K562 (cell line): ENCODE results near the gene SPTY2D1.

ENCODE experiments used
- CTCF ChIP-seq, 3 experiments: IDR thresholded peaks in 2 of 3; conservative IDR thresholded peaks in 1 of 3; 2 replicates each; pipeline ENCODE4 v1.5.1; 2011 to 2012; ENCODE audit warnings: low read length in 3 of 3, mild to moderate bottlenecking in 3 of 3, control low read depth in 2 of 3, improper control_type of control experiment in 1 of 3, inconsistent platforms in 1 of 3, low read depth in 1 of 3, mixed read lengths in 1 of 3, moderate library complexity in 1 of 3; ENCODE audit not compliant: insufficient read depth in 2 of 3
- EZH2 ChIP-seq: IDR thresholded peaks from 2 replicates; pipeline ENCODE4 v1.6.1; 2012; ENCODE audit warnings: low read depth, mild to moderate bottlenecking, inconsistent platforms, low read length, borderline replicate concordance
- GMEB1 ChIP-seq: fragments of 250-450 bp; sonication (Bioruptor Pico); IDR thresholded peaks from 2 replicates; pipeline ENCODE4 v1.4.0; 2020; ENCODE audit warnings: mild to moderate bottlenecking
- HDAC6 ChIP-seq: IDR thresholded peaks from 2 replicates; pipeline ENCODE4 v1.6.1; 2012; ENCODE audit warnings: low read depth, mild to moderate bottlenecking, control low read depth, inconsistent platforms, low read length, moderate library complexity
- JUND ChIP-seq, 2 experiments: IDR thresholded peaks; 2 replicates in 1 of 2; 3 replicates in 1 of 2; pipeline ENCODE4 v1.6.1; 2011; ENCODE audit warnings: borderline replicate concordance in 2 of 2, low read depth in 2 of 2, low read length in 2 of 2, improper control_type of control experiment in 1 of 2, missing biosample characterization in 1 of 2, missing genetic modification characterization in 1 of 2, missing genetic modification reagents in 1 of 2
- SP1 ChIP-seq: sonication (generic); formaldehyde crosslinking; IDR thresholded peaks from 2 replicates; pipeline ENCODE4 v1.8.1; 2022; ENCODE audit warnings: mild to moderate bottlenecking, missing genetic modification reagents

- TF ChIP-seq EZH2 = no peak
- TF ChIP-seq JUND (IDR thresholded peaks at IDR 0.05; ENCODE audit: borderline replicate concordance, low read depth, low read length) = no peak
- TF ChIP-seq JUND (tag; IDR thresholded peaks at IDR 0.05; ENCODE audit: borderline replicate concordance, low read depth, low read length) = no peak
- no peak for TF ChIP-seq GMEB1 (CRISPR knock-in tag)
- no peak for TF ChIP-seq CTCF (IDR thresholded peaks at IDR 0.05 in 2 of 3, conservative IDR thresholded peaks at IDR 0.05 in 1 of 3; ENCODE audit: insufficient read depth in 2 of 3, low read depth in 1 of 3, low read length in 3 of 3)
- TF ChIP-seq SP1 (CRISPR knock-in tag) = no peak
- TF ChIP-seq HDAC6 = no peak
Measured at GRCh38 chr11:18614667-18615066, 19.5 kb downstream of the SPTY2D1 start.
